Measurements from ENCODE around the gene TUBB3.

GRCh38 chr16:89900885-89901284 is 22.3 kb upstream of the TUBB3 start:
- no peak for TF ChIP-seq CTCF (IDR thresholded peaks at IDR 0.05)
- TF ChIP-seq EP300 (IDR thresholded peaks at IDR 0.05): no peak
- no peak for TF ChIP-seq POLR2A (IDR thresholded peaks at IDR 0.05)
- TF ChIP-seq POLR2AphosphoS5 (IDR thresholded peaks at IDR 0.05): no peak
